HG03460 (cell line): Measurements from ENCODE around the gene STRIP1.

Source experiments
- ATAC-seq: cut with Tn5 transposase; IDR thresholded peaks from one replicate; pipeline ENCODE4 v1.9.1; 2021; ENCODE audit not compliant: unreplicated experiment

STRIP1 gene, protein sequence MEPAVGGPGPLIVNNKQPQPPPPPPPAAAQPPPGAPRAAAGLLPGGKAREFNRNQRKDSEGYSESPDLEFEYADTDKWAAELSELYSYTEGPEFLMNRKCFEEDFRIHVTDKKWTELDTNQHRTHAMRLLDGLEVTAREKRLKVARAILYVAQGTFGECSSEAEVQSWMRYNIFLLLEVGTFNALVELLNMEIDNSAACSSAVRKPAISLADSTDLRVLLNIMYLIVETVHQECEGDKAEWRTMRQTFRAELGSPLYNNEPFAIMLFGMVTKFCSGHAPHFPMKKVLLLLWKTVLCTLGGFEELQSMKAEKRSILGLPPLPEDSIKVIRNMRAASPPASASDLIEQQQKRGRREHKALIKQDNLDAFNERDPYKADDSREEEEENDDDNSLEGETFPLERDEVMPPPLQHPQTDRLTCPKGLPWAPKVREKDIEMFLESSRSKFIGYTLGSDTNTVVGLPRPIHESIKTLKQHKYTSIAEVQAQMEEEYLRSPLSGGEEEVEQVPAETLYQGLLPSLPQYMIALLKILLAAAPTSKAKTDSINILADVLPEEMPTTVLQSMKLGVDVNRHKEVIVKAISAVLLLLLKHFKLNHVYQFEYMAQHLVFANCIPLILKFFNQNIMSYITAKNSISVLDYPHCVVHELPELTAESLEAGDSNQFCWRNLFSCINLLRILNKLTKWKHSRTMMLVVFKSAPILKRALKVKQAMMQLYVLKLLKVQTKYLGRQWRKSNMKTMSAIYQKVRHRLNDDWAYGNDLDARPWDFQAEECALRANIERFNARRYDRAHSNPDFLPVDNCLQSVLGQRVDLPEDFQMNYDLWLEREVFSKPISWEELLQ

GRCh38 chr1:110034451-110035235 is at the start of gene STRIP1:
STRIP1 (plus strand) TSS chr1:110034624; CDS start chr1:110034638, 14 bp downstream.
- peak; percentile 81 for ATAC-seq

- ATAC-seq: no peak
Observed at GRCh38 chr1:109985247-109986053, 49.0 kb upstream of the STRIP1 start.

GRCh38 chr1:109986054-109986444 is 48.4 kb upstream of the STRIP1 start:
- no peak for ATAC-seq

DNA sequence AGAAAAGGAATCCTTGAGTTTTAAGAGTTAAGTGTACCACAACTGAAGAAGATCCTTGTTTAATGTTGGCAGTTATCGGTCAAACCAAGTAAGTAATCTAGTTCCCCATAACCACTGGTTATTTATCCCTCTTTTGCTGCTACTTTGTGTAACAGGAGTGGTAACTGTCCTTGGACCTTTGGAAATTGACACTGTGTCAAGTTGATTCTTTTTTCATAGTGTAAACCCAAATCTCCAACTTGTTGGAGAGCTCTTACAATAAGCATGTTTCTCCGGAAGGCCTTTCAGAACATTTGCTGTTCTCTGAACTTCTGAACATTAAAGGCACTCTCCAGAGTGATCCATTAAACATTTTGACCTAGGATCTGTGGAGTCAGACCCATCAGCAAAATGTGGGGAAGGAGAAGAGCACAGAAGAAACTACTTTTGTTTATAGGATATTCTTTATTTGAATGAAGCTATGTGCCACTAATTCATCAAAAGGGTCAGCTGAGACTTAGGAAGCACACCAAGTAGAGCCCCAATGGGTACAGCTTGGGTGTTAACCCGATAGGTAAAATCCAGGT is 46.0 kb upstream of the STRIP1 start:
- no peak for ATAC-seq

- no peak for ATAC-seq
Observed at GRCh38 chr1:109989506-109990301, 44.7 kb upstream of the STRIP1 start.

- no peak for ATAC-seq
Observed at GRCh38 chr1:109990302-109990653, 44.1 kb upstream of the STRIP1 start.

DNA sequence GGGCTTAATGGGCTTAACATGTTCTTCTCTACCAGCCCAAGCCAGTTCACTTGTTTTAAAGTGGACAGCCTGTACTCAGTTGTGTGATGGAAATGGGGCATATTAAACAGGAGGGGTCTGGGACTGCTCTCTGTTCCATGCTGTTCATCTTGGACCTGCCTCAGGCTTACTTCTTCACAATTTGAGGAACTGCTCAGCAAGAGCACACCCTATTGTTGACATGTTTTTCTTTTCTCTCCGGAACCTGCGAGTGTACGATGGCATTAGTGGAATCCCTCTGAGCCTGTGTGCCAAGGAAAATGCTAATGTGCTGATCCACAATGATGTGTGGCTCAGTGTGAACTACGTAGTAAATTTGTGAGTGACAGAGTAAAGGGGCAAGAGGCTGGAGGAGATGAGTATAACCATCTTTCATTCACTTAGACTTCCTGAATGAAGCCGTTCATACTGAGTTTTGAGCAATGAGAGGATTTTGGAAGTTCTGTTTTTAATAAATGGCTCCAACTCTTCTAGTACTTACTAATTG is 43.0 kb upstream of the STRIP1 start:
- no peak for ATAC-seq

DNA sequence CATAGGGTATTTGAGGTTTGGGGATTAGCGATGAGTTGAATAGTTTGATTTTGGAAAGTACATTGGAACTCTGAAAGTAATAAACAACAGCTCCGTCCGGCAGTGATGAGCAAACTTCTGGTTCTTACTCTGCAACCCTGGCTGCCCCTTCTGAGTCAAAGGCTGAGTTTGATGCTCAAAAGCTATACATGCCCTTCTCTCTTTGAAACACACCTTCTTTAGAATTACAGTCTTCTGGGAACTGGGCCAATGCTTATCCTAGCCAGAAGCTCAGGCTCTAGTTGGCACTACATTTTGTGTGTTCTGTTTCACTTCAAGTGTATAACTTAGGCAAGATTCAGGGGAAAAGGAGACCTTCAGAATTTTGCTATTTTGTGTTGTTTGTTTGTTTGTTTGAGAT is 40.5 kb upstream of the STRIP1 start:
- ATAC-seq: no peak

- no peak for ATAC-seq
Observed at GRCh38 chr1:109994654-109995053, 39.8 kb upstream of the STRIP1 start.

DNA sequence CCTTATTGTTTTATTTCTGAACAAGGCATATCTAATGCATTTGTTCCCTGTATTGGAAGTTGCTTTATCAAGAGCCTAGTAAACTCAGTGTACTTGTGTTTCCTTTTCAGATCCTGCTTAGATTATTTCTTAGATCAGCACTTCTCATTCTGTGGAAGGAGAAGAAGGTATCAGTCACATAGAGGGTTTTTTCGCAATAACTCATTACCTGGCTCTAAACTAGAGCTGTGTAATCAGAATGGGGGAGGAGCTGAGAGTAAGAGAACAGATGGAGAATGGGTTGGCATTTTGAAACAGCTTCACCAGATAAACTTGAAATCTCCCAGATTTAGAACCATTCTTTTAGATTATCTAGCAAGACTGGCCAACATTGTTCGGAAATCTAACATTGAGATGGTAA is 38.9 kb upstream of the STRIP1 start:
- no peak for ATAC-seq

GRCh38 chr1:109996476-109996875 is 37.9 kb upstream of the STRIP1 start:
- no peak for ATAC-seq

- no peak for ATAC-seq
Observed at GRCh38 chr1:109997204-109997866, 37.1 kb upstream of the STRIP1 start.

DNA sequence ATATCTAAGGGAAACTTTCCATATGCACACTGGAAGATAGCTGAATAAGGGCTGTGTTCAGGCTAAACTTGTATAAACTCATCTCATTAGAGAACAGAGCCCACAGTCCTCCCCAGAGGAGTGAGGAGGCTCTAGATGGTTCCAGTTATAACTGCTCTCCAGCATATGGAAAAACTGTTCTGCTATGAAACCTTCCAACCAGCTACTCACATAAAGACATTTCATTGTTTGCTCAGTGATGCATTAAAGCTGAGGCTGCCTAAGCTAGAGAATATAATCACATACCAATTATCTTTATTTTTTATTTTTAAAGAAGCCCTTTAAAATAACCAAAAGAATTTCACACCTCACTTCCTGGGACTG is 36.6 kb upstream of the STRIP1 start:
- ATAC-seq: no peak

- ATAC-seq: no peak
Observed at GRCh38 chr1:110002695-110003094, 31.7 kb upstream of the STRIP1 start.

DNA sequence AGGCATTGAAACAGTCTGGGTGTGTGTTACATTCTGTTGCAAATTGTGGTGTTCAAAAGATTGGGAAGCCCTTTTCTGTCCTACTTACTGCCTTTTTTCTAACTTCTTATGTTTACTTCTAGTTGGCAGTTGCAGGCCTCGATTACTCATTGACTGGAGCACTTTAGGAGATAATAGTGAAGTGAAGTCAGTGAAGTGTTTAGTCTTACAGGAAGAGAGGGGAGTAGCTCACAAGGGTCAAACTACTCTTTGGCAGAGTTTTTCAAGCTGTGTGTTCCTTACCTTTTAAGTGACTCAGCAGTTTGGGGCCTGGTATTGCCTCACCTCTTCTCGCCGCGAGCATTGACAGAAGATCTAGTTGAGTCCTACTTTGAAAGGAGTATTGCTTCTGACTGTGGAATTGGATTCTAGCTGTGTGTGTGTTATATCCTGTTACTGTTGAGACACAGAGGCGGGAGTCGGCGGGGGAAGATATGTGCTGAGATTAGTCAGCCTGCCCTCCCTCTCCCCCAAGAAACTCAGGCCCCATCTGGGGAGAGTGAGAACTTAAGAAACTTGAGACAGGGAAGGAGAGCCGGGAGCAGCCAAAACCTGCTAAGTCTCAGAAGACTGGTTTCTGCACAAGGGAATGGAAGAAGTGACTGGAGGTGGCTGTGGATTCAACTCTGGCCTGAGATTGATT is 30.5 kb upstream of the STRIP1 start:
- peak; percentile 75 for ATAC-seq

DNA sequence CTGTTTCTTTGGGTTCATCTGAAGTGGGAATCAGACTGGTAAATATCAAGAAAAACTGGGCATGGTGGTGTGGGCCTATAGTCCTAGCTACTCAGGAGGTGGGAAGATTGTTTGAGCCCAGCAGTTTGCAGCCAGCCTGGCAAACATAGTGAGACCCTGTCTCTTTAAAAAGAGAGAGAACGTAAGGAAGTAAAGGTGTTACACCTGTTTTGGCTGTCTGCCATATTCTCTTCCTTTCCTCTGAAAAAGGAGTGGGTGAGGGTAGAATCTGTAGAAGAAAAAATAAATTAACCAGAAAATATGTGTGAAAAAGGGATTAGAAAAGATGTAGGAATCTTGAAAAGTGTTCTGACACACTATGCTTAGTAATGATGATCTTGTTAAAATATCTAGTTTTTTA is 29.8 kb upstream of the STRIP1 start:
- ATAC-seq: no peak

GRCh38 chr1:110005971-110006370 is 28.5 kb upstream of the STRIP1 start:
- ATAC-seq: no peak

DNA sequence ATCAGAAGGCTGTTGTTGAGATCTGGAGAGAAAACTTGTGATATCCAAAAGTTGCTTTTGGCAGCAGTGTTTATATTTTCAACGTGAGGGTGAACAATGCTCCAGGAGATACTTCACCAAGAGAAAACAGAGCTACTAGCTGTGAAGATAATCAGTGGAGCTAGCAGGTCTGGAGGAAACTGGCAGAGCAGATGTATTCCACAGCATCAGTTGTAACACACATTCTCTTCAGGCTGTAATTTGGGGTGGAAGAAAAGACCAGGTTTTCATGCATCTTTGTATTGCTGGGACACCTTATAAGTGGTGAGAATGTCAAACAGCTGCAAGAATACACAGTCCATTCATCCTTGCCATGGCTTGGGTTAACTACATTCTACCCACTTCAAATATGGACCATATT is 27.9 kb upstream of the STRIP1 start:
- no peak for ATAC-seq
